NCI-H1930 (cell line): ENCODE results near the gene DPEP3.
A peak's percentile ranks its signal among the peaks of the same experiment; 100 is the strongest.

Experiments used
- DNase-seq, 2 experiments: peaks; one replicate each; lab custom pipeline; 2025; lab: John Stamatoyannopoulos, UW

The DPEP3 gene

DNA sequence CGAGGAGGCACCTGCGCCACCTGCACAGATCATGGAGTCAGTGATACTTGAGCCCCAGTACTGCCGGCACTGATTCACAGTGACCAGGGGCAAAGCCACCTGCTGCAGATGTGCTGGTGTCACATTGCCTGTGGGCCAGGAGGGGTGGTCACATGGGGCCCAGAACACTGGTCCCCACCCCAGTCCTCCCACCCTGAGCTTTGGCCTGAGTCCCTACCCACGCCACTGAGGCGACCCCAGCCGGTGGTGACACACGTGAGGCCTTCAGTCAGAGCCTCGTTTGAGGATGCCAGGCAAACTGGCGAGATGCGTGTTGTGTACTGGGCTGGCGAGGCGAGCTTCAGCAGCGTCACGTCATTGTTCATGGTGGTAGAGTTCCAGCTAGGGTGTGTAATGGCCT, 50.1 kb downstream of the DPEP3 start:
- no peak for DNase-seq

DNA sequence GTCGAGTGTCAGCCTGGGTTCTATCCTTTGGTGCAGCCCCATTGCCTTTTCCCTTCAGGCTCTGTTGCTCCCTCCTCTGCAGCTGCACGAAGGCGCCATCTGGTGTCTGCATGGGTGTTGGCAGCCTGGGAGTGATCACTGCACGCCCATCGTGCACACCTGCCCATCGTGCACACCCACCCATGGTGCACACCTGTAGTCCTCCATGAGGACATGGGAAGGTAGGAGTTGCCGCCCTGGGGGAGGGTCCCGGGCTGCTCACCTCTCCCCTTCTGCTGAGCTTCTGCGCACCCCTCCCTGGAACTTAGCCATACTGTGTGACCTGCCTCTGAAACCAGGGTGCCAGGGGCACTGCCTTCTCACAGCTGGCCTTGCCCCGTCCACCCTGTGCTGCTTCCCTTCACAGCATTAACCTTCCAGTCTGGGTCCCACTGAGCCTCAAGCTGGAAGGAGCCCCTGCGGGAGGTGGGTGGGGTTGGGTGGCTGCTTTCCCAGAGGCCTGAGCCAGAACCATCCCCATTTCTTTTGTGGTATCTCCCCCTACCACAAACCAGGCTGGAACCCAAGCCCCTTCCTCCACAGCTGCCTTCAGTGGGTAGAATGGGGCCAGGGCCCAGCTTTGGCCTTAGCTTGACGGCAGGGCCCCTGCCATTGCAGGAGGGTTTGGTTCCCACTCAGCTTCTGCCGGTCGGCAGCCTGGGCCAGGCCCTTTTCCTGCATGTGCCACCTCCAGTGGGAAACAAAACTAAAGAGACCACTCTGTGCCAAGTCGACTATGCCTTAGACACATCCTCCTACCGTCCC, 51.5 kb downstream of the DPEP3 start:
- DNase-seq = peak; percentile 30 to 42

DNA sequence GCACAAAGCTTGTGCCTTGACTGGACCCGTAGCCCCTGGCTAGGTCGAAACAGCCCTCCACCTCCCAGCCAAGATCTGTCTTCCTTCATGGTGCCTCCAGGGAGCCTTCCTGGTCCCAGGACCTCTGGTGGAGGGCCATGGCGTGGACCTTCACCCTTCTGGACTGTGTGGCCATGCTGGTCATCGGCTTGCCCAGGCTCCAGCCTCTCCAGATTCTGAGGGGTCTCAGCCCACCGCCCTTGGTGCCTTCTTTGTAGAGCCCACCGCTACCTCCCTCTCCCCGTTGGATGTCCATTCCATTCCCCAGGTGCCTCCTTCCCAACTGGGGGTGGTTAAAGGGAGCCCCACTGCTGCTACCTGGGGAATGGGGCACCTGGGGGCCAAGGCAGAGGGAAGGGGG, 52.2 kb downstream of the DPEP3 start:
- DNase-seq = no peak

DNA sequence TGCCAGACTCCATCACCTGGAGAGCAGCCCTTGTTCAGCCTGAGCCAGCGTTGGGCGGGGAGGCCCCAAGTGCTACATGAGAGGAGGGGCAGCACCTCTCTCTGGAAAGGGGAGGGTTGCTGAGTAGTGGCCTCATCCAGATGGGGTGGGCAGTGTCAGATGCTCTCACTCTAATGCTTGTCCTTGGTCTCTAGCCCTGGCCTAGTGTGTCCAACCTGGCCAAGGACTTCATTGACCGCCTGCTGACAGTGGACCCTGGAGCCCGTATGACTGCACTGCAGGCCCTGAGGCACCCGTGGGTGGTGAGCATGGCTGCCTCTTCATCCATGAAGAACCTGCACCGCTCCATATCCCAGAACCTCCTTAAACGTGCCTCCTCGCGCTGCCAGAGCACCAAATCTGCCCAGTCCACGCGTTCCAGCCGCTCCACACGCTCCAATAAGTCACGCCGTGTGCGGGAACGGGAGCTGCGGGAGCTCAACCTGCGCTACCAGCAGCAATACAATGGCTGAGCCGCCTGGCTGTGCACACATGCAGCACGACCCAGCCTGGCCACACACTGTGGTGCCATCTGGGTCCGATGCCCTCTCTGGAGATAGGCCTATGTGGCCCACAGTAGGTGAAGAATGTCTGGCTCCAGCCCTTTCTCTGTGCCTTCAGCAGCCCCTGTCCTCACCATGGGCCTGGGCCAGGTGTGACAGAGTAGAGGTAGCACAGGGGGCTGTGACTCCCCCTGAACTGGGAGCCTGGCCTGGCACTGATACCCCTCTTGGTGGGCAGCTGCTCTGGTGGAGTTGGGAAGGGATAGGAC, 53.0 kb downstream of the DPEP3 start:
- no peak for DNase-seq

DNA sequence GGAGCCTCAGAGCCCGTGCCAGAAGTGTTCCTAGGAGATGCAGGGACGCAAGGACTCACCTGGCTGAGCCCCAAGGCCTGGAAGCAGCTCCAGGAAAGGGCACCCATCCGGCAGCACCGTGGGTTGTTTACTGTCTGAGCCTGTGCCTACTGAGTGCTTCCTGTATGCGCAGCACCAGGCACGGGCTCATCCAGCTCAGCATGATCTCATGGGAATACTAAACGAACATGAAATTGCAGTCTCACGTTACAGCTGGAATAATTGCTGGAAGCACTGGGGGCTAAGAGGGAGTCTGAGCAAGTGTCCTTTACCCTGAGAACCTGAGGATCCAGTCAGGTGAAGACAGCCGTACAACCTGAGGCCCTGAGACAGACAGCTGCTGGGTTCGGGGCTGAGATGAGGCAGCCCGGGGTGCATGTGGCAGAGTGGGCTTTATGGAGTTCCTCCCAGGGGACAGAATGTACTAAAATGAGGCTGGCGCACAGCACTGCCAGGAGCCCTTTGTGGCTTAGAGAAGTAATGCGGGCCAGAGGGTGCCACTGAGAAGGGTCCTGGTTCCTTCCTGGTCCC, 54.0 kb downstream of the DPEP3 start:
- peak in 1 of 2 experiments; percentile 22 for DNase-seq
